Astrocyte of the spinal cord (primary cell): ENCODE measurements around the gene OPHN1.

Experiments
- DNase-seq: peaks from one replicate; pipeline ENCODE4 v3.0.0; 2011; ENCODE audit warnings: low read depth, low spot score
- H3K4me3 ChIP-seq: 2 replicates; pipeline ENCODE4 v1.5.1; 2011; ENCODE audit warnings: low read depth, mild to moderate bottlenecking, low read length, moderate library complexity
- CTCF ChIP-seq: IDR thresholded peaks from 2 replicates; pipeline ENCODE4 v1.5.1; 2012; ENCODE audit warnings: low read depth, mild to moderate bottlenecking, low read length, inconsistent platforms
- in situ Hi-C: cut with HindIII; loops from 2 replicates; pipeline ENCODE4 v1.10.0; 2017; ENCODE audit warnings: low sequenced_read_pairs

The OPHN1 gene

DNA sequence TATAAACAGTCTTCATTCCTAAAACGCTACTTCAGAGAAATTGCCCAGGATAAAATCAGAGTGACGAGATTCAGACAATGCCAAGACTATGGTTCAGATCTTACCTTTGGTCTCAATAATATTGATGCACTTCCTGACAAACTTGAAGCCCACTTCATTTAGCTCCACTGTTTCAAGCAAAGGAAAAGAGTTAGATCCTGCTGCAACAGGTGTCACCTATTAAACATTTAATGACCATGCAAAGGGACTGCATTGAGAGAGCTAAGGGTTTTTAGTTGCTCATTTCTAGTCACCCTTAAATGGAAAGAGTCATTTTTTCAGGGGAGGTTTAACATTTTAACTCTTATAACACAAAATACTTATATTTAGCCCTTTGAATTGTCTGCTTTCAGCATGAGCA is 239.5 kb downstream of the OPHN1 start:
- DNase-seq, result no peak
- H3K4me3 ChIP-seq, result no peak overlapping the region
- no peak for TF ChIP-seq CTCF
- in situ Hi-C loops, result no loop called here

DNA sequence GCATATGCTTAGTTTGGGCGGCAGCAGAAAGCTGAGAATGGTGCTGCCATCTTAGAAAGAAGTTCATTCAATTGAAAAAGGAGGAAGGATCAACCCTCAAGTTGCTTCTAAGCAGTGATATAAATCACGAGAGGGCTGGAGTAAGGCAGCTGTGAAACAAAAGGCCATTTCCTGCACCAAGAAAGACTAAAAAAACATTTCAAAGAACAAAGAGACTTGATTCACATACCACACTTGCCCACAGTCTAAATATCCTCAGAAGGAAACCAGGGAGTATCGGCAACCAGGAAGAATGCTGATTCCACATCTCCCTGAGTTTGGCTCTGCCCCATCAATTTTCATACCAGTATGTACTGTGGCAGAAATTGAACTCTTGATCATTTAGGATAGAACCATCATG is 240.1 kb downstream of the OPHN1 start:
- DNase-seq, result peak; percentile 19
- no peak overlapping the region for H3K4me3 ChIP-seq
- no peak for TF ChIP-seq CTCF
- in situ Hi-C loops, result no loop called here

GRCh38 chrX:68190799-68191198 is 242.5 kb downstream of the OPHN1 start:
- no peak for DNase-seq
- in situ Hi-C loops, result no loop called here
- no peak overlapping the region for H3K4me3 ChIP-seq
- TF ChIP-seq CTCF, result no peak

- H3K4me3 ChIP-seq, result no peak overlapping the region
- no peak for TF ChIP-seq CTCF
- in situ Hi-C loops, result no loop called here
- no peak for DNase-seq
These were observed 246.6 kb downstream of the OPHN1 start for GRCh38 chrX:68186552-68187262.

- in situ Hi-C loops, result no loop called here
- no peak overlapping the region for H3K4me3 ChIP-seq
- DNase-seq, result no peak
- no peak for TF ChIP-seq CTCF
These were observed 248.1 kb downstream of the OPHN1 start for GRCh38 chrX:68185161-68185560.

DNA sequence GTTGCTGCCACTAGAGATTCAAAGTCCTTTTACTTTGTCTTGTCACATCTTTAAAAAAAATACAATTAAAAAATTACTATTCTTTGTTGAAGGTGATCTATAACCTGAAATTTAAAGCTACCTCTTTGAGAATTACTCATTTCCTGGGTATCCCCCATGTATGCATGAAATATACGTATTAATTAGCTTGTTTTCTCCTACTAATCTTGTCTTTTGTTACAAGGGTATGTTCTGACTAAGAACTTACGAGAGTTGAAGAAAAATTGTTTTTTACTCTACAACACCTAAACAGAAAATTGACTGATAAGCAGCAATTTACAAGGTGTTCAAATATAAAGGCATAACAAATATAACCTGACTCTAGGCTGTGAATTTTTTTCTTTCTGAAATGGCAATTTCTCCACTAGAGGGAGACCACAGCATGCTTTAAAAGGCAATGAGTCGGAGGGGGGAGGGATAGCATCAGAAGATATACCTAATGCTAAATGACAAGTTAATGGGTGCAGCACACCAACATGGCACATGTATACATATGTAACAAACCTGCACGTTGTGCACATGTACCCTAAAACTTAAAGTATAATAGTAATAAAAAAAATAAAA is 249.6 kb downstream of the OPHN1 start:
- peak; percentile 43 for DNase-seq
- no peak overlapping the region for H3K4me3 ChIP-seq
- peak; percentile 56 for TF ChIP-seq CTCF
- in situ Hi-C loops, result no loop called here
